Measurements from ENCODE around the gene SEC24A.

DNA sequence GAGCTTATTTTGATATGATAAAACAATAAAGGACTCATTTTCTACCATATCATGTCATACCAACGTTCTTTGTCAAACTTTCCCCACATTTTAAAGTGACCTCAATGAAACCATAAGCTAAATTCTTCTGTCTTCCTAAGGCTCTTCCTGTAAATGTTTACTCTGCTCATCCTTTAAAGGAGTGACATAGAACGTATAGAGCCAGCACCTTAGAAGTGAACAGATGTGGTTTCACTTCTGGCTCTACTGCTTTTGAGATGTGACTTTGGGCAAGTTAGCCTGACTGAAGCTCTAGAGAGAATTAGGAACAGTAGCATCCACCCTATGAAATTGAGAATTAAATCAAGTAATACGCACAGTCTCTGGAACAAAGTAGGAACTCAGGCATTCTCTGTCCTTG is 40.0 kb upstream of the SEC24A start:
- TF ChIP-seq, protein P1, sequence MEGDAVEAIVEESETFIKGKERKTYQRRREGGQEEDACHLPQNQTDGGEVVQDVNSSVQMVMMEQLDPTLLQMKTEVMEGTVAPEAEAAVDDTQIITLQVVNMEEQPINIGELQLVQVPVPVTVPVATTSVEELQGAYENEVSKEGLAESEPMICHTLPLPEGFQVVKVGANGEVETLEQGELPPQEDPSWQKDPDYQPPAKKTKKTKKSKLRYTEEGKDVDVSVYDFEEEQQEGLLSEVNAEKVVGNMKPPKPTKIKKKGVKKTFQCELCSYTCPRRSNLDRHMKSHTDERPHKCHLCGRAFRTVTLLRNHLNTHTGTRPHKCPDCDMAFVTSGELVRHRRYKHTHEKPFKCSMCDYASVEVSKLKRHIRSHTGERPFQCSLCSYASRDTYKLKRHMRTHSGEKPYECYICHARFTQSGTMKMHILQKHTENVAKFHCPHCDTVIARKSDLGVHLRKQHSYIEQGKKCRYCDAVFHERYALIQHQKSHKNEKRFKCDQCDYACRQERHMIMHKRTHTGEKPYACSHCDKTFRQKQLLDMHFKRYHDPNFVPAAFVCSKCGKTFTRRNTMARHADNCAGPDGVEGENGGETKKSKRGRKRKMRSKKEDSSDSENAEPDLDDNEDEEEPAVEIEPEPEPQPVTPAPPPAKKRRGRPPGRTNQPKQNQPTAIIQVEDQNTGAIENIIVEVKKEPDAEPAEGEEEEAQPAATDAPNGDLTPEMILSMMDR (IDR thresholded peaks at IDR 0.05; ENCODE audit: low read length): no peak
- TF ChIP-seq EZH2 (IDR thresholded peaks at IDR 0.05; ENCODE audit: borderline replicate concordance, low read length): no peak
